GM19452 (cell line): ENCODE measurements around the gene PDZRN3.
"Not testable (repeated sequence)": the region's sequence is repeated elsewhere in the genome, so short reads cannot be mapped to it uniquely, and the experiment has no call there.

Experiments
- ATAC-seq: cut with Tn5 transposase; IDR thresholded peaks from one replicate; pipeline ENCODE4 v1.9.1; 2021; ENCODE audit not compliant: unreplicated experiment

Gene PDZRN3

DNA sequence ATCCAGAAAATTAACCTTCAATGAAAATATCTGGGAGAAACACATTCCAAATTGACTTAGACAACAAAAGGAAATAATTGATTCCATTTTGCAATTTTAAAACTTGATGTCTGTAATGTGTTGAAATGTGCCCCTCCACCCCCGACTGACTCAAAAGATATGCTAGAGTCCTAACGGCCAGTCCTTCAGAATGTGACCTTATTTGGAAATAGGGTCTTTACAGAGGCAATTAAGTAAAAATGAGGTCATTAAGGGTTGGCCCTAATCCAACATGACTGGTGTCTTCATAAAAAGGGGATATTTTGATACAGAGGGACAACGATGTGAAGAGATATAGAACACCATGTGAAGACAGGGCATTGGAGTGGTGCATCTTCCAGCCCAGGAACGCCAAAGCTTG, 153.9 kb downstream of the PDZRN3 start:
- ATAC-seq = no peak

DNA sequence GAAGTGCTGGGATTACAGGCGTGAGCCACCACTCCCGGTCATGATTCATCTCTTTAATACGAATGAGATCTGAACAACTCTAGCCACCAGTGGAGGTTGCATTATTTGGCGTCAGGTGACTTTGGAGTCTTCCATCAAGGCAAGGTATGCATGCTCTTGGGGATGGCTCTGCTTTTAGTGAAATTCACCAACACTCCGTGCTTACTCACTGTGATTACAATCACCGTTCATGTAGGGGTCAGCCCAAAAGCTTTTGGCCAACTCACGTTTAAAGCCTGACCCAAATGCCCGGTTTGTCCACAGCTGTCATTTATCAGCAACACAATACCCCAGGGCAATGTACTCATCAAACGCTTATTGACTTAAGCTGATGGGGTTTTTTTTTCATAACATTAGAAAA, 155.4 kb downstream of the PDZRN3 start:
- no peak for ATAC-seq

DNA sequence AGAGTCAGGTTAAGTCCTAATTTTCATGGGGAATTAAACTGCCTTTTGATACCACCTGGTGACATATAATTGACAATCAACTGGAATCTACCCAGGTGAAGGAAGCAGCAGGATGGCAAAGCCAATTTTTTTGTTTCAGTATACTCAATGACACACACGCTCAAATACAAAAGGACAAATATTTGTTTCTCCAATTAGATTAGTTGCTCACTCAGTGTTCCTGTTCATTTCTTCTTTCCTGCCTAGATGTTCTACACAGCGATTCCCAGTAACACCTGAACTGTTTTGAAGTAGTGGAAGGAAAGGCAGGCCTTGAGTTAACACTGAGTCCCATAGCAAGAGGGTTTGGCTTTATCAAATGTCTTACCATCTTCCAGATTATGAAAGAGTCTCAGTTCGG, 157.5 kb downstream of the PDZRN3 start:
- ATAC-seq = no peak

DNA sequence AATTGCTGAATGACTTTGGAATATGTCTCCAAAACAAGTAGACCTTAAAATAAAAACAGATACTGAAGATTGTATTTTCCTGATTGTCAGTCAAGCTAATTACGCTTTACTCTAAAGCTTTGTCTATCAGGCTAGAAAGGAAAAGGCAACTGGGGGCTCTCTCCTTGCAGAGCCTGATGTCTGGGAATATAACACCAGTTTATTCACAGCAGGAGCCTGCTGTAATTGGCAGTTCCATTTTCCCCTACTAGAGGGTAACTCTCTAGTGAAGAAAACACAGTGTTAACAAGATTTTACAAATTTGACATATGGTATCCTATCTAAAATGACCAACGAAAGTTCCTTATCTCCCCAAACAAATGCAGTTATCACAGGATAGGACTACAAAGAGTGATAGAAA, 158.8 kb downstream of the PDZRN3 start:
- ATAC-seq = no peak

DNA sequence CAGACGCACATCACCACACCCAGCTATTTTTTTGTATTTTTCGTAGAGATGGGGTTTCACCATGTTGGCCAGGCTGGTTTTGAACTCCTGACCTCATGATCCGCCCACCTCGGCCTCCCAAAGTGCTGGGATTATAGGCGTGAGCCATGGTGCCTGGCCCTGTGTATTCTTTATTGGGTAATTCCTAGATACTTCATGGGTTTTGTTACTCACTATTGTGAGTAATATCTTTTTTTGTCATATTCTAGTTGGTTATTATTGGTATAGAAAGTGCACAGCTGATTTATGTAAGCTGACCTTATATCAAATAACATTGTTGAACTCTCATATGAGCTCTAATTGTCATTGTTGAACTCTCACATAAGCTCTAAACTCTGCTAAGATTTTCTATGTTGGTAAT, 160.6 kb downstream of the PDZRN3 start:
- not testable (repeated sequence) for ATAC-seq

DNA sequence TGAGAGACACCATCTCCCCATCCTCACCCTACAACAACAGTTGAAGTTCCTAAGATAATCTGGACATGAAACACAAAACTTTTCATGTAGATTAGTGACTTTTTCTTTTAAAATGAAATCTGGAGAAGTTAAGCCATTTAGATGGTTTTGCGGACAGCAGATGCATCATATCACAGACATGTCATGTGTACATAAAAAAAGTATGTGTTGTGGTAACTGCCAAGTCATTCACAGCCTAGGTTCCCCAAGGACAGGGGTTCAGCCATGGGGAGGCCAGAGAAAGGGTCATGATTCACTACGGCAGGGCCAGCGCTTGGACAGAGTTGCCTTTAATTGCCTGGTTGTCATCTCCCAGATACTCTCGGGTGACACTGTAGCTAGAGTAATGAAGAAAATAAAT, 163.2 kb downstream of the PDZRN3 start:
- ATAC-seq = no peak

DNA sequence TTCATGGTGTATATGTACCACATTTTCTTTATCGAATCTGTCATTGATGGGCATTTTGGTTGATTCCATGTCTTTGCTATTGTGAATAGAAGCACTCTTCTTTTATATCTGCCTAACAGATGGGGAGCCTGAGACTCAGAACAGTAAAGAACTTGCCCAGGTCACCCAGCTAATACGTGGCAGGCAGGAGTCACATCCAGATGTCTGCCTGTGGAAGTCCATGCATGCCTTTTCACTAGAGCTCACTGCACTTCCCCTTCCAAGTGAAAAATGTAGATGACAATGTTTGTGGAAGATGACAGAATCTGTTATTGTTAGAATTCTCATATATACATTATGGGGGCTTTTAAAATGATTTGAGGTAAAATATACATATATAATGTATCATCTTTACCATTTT, 165.0 kb downstream of the PDZRN3 start:
- ATAC-seq = no peak

DNA sequence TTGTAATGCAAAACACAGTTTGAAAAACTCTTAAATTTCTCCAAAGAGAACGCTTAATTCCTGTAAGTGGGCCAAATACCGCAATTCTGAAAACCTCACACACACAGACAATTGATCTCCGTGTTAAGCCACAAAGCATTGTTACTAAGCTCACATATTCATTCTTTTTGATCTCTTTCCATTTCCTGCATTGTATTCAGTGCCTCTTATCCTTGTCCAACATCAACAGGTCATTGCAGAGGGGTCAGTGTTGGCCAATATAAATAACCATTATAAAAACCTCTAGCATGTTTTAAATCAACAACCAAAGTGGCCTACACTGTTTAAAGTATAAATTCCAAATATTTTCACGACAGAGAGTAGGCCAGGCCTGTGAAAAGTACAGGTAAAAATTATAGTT, 171.1 kb downstream of the PDZRN3 start:
- ATAC-seq = no peak

DNA sequence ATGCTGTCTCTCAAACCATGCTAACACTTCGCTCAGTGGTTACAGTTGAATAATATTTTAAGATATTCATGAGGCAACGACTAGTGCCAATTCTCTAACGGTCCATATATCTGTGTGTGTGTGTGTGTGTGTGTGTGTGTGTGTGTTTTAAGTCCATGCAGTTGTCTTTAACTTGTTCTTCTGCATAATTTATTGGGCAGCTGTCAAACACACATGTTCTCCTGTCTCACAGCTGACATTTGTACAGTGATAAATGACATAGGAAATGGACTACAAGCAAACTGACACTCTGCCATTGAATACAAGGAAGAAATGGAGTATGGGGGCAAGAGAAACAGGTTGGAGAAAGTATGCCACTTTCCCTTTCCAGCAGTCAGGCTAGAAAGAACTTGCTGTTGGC, 172.0 kb downstream of the PDZRN3 start:
- ATAC-seq = no peak

DNA sequence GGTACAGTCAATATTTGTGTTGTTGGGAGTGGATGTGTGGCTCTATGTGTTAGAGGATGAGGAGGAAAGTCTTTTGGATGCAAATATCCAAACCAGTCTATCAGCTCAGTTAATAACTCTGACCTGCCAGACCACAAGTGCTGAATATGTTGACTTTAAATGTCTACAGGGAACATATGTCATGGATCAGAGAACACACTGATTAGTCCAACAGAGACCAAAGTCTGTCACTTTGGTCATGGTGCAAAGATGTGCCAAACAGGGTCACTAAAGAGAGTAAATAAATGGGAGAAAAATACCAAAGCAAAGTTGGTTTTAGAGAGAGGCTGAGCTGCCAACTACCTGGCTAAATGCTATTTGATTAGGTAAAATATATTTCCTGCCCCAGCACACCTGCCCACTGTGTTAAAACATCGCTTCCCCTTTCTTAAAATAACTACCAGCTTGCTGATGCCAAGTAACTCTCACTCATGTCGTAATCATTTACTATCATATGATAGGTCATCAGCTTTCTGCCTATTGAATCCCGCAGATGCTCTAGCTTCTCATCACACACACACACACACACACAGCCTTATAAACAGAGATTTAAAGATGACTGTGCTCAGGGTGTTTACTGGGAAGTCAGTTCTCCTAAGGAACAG, 173.3 kb downstream of the PDZRN3 start:
- ATAC-seq = peak; percentile 31

DNA sequence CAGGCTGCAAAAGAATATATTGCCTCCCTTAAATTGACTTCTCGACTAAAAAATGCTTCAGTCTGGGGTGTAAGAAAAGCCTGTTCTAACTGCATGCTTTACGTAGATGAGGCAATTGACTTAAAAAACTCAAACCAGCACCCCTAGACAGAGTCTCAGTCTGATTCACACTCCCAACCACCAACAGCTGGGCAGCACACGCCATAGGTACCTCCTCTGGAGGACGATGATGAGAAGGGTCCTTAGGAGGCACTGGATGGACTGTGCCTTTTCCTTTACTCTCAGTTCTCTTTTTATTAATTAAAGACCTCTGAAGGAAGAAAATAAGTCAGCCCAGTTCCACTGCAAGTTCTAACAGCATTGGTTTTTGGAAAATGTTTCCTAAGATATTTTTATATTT, 175.0 kb downstream of the PDZRN3 start:
- ATAC-seq = peak; percentile 42

DNA sequence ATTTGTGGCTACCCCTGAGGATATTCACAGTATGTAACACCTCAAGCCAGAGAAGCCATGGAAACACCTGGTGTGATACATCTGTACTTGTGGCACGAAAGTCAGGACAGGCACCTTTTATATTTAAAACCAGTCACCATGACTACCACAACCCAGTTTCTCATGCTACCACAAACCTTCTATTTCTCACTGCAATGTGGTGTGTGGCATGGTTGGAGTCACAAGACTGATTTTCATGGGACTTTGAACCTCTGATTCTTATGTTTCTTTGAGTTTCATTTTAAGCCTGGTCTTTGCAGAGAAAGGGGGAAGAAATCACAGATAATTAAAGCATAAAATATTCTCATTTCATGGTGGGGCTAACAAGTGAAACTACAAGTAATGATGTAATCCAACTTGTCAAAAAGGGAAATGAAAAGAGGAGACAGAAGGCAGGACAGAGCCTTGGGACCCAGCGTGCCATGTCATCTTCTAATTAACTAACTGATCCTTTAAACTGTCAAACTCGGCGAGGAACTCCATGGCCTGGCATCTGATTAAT, 175.9 kb downstream of the PDZRN3 start:
- peak; percentile 86 for ATAC-seq

DNA sequence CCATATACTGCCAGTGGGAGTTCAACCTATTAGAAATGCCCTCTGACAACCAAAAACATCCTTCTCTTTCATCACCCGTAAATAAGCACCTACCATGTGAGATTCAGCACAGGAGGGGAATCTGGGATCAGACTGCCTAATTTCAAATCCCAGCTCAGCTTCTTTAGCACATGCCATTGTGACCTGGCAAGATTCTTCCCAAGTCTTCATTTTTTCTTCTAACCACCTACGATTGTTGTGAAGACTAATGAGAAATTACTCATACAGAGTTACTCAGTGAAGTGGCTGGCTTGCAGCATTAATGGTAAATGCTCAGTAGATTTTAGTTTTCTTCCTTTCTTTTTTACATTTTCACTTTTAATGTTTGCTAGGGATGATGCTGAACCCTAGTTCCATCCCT, 176.7 kb downstream of the PDZRN3 start:
- ATAC-seq = no peak

DNA sequence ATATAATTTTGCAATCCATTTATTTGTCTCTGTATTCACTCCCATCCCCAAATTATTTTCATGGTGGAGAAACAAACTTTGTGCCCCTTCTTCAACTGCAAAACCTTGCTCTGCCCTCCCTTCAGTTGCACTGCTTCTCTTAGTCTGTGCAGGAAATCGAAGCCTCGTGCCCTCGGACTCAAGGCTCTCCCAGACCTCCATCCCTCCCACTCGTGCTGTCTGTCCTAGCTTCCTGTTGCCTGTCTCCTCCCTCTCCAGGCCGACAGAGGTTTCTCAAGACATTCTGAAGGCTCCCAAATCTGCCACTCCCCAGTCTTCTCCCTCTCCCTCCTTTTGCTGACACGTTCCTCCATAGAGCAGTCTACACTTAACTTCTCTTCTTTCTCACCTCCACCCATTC, 177.6 kb downstream of the PDZRN3 start:
- no peak for ATAC-seq

DNA sequence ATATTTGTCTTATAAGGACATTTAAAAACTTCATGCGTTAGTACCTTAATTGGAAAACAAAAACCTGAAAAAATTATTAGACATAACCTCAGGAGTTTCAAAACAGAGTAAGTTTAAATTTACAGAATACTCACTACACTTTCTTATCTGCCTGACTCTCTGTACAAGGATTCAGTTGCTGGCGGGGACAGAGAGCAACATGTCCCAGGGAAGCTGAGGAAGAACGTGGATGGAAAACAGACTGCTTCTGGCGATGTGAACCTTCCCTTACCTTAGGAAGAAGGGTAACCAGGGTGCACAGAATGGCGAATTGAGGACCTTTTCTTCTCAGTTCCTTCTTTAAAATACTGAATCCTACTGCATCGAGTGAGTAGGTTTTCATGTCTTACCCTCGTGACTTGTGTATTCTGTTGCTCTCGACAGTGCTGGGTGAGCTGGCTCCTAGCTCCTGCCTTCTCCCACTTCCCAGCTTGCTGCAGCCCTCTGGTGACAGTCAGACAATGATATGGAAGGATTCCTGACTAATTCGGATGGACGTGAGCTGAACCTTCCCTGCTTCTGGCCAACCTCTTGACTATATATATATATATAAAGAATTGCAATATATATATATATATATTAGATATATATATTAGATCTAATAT, 178.2 kb downstream of the PDZRN3 start:
- no peak for ATAC-seq

DNA sequence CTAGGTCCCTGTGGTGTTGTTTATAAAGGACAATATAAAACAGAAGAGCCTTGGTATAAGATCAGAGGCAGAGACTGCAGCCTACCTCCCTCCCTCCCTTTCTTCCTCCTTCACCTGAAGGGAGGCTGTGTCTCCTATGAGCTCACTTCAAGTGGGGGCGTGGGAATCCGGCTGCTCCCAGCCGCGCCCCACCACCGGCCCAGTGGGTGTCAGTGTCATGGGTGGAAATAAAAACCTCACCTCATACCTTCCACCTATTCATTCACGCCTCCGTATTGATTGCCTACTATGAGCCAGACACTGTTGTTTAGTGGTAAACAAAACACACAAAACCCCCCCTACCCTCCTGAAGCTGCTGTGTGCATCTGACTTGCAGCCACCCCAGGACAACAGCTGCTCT, 181.9 kb downstream of the PDZRN3 start:
- ATAC-seq = no peak

DNA sequence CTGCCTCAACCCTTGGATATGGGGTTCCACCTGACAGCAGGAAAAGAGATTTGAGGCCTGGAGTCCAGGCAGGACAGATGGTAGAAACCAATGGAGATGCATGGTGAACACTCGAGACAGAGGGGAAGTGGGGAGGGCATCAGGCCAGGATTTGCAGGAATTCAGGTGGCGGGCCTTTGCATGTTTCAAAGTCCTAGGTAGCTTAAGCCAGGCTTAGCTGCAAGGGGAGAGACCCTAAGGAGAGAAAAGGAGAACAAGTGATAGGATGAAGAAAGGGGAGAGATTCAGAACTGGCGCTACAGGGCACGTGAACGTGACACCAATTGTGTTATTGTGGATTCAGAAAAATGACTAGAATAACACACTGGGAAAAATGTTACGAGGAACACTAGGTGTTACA, 182.6 kb downstream of the PDZRN3 start:
- no peak for ATAC-seq

DNA sequence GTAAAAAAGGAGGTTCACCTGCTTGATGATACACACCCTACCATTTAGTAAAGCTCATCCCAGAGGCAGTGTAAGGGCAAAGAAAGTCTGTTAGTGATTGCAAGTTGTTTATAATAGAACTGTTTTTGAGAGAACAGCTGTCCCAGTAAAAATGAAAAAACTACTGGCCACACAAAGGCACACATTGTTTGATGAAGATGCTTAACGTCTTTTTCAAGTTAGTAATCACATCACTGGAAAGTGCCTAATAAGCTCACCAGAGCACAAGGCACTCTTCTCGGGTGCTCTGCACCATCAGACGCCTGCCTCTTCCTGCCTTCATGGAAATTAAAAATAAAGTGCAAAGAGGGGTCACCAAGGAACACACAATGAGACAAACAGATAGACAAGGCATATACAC, 186.9 kb downstream of the PDZRN3 start:
- no peak for ATAC-seq

DNA sequence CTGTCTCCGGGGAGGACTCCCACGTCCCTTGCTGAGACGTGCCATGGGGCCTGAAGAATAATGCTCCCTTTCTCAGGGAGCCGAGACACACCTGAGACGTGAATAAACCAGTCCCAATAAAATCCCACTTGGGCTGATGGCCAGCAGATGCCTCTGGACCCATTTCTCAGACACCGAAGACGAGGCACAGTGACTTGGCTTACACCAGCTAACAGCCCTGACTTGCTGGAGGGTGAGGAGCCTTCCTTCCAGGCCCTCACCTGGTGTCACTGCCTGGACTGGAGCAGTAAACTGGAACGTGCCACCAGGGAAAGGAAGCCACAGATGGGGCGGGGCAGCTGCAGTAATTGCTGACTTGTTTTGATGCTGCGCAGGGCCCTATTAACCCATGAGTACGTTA, 189.7 kb downstream of the PDZRN3 start:
- no peak for ATAC-seq

DNA sequence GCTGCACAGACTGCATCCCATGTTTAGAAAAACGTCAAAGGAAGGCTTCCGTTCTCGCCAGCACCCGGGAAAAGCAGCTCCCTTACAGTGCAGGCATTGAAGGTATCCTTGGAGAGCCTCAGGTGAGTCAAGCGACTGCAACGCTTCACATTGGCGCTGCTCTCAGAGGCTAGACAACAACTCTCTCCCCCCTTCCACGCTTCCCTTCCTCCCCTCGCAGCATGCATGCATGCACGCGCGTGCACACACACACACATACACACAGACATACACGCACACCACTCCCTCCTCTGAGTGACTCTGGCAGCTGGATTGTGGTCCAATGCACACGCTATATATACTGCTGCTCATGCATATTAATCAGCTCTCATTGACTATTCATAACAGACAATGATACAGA, 191.1 kb downstream of the PDZRN3 start:
- no peak for ATAC-seq

DNA sequence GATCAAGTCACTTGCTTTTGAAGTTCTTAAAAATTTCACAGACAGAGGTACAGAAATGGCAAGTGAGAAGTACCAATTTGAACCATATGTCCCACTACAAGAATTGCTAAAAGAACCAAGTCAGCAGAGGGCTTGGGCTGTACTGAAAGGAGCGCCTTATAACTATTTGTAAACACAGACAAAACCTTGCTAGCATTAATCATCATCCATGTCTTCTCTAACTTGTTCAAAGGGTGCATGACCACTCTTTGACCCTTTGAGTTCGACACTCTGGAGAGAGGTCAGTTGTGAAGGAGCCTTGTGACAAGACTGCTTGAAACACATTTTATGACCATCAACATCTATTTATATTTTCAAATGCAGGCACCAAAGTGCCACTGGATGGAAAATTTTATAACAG, 191.7 kb downstream of the PDZRN3 start:
- no peak for ATAC-seq

DNA sequence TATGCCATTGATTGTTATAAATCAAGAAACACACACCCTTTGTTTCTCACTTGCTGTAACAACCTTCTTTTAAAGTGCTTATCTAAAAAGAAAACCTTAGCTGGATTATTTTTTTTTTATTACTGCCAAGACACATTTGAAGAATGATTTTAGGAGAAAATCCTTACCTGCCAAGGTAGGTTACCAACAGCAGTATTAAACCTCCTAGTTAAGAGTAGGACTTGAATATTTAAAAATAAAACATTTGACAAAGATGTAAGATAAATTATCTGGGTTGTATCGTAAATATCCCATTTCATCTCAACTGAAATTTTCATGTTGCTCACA, 192.1 kb downstream of the PDZRN3 start:
- ATAC-seq = no peak
